ENCODE measurements around the gene DPY19L2.
"Not testable (repeated sequence)": the region's sequence is repeated elsewhere in the genome, so short reads cannot be mapped to it uniquely, and the experiment has no call there.

Gene DPY19L2

GRCh38 chr12:63658501-63658900, 9.8 kb downstream of the DPY19L2 start:
- not testable (repeated sequence) for DNase-seq

- not testable (repeated sequence) for DNase-seq
These were observed 11.9 kb downstream of the DPY19L2 start for GRCh38 chr12:63656407-63656806.

- DNase-seq: not testable (repeated sequence)
These were observed 12.6 kb downstream of the DPY19L2 start for GRCh38 chr12:63655543-63656257.

GRCh38 chr12:63654481-63654880, 13.8 kb downstream of the DPY19L2 start:
- DNase-seq: not testable (repeated sequence)

DNA sequence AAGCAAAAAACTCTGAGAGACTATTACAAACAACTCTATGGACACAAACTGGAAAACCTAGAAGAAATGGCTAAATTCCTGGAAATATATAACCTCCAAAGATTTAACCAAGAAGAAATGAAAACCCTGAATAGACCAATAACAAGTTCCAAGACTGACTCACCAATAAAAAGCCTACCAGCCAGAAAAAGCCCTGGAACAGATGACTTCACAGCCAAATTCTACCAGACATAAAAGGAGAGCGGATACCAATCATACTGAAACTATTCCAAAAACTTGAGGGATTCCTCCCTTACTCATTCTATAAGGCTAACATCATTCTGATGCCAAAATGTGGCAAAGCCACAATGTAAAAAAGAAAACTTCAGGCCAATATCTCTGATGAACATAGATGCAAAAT, 18.8 kb downstream of the DPY19L2 start:
- DNase-seq: not testable (repeated sequence)

- DNase-seq: not testable (repeated sequence)
These were observed 24.7 kb downstream of the DPY19L2 start for GRCh38 chr12:63643381-63644140.

DNA sequence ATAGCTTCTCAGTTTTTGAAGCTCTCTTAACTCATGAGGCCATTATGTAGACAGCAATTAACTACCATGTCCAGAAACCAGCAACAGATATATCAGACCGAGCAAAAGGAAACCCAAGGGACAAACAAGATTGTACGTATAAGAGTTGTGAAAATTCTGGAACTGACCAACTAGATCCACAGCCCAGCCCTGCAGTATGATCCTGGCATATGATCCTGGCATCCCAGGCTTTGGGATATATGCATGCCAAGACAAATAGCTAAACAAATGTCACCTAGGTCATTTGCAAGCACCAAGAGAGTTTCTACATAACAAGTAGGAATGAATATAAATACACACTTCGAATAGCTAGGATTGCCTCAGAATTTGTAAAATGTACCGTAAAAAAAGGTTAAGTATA, 44.0 kb downstream of the DPY19L2 start:
- not testable (repeated sequence) for DNase-seq

DNA sequence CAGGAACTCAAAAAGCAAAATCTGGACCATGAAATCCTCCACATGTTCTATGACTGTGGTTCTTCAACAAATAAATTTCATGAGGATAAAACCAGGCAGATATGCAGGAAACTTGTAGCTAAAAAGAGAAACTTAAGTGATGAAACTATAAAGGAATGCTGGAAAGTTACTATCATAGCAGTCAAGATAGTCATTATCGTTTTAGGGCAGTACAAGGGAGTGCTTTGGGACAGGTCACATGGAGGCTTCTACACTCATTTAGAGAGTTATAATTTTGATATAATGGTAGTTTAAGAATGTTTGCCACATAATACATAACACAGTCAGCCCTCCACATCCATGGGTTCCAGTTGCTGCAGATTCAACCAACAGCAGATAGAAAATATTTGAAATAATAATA, 52.7 kb downstream of the DPY19L2 start:
- not testable (repeated sequence) for DNase-seq

- not testable (repeated sequence) for DNase-seq
These were observed 57.0 kb downstream of the DPY19L2 start for GRCh38 chr12:63611285-63611684.

DNA sequence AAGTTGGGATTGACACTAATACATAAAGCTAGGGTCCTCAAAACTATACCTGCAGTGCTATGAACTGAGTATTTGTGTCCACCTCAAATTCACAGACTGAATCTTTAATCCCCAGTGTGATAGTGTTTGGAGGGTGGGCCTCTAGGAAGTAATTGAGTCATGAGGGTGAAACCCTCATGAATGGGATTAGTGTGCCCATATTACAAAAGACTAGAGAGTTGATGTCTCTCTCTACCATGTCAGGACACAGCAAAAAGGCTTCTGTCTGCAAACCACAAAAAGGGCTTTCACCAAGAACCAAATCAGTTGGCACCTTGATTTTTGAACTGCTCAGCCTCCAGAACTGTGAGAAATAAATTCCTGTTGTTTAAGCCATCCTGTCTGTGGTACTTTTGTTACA, 59.0 kb downstream of the DPY19L2 start:
- DNase-seq: not testable (repeated sequence)

DNA sequence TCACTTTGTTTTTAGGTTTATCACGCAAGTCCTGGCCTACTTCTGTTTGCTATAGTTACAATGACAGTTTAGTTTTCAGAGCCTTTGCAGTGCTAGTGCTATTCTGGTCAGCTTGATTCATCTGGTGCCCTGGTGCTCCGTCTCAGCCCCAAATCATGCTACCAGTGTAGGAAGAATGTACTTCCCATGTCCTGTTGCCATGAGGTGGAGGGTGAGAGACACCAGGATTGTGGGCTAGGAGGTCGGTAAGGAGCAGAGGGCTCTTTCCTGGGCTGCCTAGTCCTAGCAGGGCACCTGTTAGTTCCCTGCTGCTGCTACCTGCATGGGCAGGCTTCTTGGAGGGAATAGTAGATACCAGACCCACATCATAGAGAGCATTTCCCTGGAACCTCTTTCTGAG, 63.3 kb downstream of the DPY19L2 start:
- DNase-seq: not testable (repeated sequence)

- DNase-seq: not testable (repeated sequence)
These were observed 73.5 kb downstream of the DPY19L2 start for GRCh38 chr12:63594828-63595227.

GRCh38 chr12:63584426-63584825, 83.9 kb downstream of the DPY19L2 start:
- DNase-seq: not testable (repeated sequence)

- DNase-seq: not testable (repeated sequence)
These were observed 85.0 kb downstream of the DPY19L2 start for GRCh38 chr12:63583289-63583688.

DNA sequence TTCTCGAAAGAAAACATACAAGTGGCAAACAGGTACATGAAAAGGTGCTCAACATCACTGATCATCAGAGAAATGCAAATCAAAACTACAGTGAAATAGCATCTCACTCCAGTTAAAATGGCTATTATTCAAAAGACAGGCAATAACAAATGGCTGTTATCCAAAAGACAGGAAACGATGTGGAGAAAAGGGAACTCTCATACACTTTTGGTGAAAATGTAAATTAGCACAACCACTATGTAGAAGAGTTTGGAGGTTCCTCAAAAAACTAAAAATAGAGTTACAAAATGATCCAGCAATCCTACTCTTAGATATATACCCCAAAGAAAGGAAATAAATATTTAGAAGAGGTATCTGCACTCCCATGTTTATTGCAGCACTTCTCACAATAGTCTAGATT, 90.7 kb downstream of the DPY19L2 start:
- not testable (repeated sequence) for DNase-seq

- not testable (repeated sequence) for DNase-seq
These were observed 96.3 kb downstream of the DPY19L2 start for GRCh38 chr12:63572038-63572437.

- DNase-seq: not testable (repeated sequence)
These were observed 109.8 kb downstream of the DPY19L2 start for GRCh38 chr12:63558445-63558844.

DNA sequence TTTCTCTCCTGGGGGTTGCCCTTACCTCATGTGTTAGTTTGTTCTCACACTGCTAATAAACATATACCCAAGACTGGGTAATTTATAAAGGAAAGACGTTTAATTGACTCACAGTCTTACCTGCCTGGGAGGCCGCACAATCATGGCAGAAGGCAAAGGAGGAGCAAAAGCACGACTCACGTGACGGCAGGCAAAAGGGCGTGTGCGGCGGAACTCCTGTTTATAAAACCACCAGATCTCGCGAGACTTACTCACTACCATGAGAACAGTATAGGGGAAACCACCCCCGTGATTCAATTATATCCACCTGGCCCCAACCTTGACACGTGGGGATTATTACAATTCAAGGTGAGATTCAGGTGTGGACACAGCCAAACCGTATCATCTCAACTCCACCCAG, 116.9 kb downstream of the DPY19L2 start:
- DNase-seq: not testable (repeated sequence)

DNA sequence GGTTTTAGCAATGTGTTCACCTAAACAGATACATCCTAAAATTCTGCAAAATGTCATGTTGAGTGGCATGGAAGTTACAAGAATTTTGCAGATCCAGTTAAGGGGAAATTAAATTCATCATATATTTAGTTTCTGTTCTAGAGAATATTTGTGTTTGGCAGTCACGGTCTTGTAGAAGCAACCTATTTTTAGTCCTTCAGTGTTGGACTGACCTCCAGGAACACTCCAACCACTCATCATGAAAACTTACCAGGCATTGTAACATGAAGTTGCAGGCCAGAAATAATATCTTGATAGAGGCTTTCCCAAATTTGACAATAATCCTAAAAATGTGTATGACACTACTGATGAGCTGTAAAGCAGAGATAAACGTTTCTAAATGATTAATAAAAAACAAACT, 119.3 kb downstream of the DPY19L2 start:
- DNase-seq: not testable (repeated sequence)

DNA sequence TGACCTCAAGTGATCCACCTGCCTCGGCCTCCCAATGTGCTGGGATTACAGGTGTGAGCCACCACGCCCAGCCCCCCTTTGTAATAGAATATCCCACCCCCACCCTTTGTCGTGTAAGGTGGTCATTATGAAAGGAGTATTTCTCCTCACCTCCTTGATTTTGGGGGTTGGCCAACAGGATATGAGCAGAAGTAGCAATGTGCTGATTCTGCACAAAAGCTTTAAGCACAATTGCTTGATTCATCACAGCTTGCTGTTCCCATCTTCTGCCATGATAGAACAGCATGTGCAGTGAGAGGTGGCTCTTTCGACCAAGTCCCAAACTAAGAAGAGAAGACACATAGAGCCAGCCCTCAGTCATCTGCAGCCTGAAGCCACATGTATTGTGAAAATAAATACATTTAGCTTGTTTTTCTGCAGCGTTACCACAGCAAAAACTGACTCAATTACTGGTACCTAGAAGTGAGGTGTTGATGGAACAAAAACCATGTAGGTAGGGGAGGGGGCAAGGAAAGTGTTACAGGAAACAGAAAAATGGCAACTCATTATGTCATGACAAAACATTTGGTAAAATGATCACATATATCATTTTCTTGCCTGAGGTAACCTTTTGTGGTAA, 122.9 kb downstream of the DPY19L2 start:
- not testable (repeated sequence) for DNase-seq

GRCh38 chr12:63538656-63539055, 129.6 kb downstream of the DPY19L2 start:
- DNase-seq: not testable (repeated sequence)

DNA sequence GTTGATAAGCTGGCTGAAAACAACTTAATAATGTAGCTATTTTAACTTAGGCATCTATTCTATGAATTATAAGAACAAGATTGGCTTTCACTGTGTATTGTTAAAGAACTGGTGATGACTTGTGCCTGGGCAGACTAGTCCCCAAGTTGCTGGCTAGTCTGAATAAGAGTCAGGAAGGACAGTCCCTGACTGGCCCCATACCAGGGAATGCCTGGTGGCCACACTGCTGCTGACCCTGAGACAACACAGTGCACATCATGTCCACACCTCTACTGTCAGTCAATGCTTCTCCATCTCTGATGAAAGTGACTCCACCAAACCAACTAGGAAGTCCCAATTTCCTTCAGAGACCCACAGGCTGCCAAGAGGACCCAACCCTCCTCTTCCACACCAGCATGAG, 130.5 kb downstream of the DPY19L2 start:
- DNase-seq: not testable (repeated sequence)

DNA sequence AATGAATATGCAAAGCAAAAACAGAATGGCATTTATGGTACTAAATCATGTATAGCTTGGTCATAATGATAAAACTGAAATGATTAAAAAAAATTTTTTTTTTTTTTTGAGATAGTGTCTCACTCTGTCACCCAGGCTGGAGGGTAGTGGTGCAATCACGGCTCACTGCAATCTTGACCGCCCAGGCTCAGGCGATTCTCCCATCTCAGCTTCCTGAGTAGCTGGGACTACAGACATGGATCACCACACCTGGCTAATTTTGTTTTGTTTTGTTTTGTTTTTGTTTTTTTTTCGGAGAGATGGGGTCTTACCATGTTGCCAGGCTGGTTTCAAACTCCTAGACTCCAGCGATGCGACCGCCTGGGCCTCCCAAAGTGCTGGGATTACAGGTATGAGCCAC, 138.7 kb downstream of the DPY19L2 start:
- DNase-seq: not testable (repeated sequence)

- DNase-seq: no peak
These were observed 142.5 kb downstream of the DPY19L2 start for GRCh38 chr12:63525831-63526230.
